ENCODE measurements around the gene TNMD.

Gene TNMD

DNA sequence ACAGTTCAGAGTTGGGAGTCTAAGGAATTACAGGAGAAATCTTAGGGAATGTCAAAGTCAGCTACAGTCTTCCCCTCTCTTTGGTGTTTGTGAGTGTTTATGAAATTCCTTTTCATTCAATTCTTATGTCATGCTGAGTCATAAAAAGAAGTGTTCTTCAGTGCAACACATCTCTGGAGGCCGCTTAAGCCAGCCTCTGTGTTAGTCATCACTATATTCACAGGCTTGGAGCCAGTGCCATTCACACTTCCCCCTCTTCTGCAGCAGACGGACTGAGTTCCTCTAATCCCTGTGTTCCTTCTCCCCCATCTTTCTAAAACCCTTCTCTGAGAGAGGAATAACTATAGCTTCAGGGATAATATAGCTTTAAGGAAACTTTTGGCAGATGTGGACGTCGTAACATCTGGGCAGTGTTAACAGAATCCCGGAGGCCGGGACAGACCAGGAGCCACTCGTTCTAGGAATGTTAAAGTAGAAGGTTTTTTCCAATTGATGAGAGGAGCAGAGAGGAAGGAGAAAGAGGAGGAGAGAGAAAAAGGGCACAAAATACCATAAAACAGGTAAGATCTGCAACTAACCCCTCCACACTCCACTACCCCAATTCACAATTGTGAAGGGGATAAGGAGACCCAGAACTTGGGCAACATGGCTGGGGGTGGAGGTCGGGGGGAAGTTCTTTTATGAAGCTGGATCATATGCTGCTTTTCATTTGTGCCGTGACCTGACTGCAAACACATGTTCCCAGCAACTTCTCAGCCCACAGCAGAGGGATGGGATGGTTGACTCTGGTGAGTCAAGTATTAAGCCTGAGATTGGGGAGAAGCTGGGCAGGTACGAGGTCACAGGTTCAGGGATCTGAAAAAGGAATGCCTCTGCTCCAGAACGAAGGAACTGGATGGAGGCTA lies 59.5 kb downstream of the TNMD start, which contains the start of gene SRPX2:
Gene SRPX2, plus strand, starts transcription at position 244 of the 905 bp plus-strand sequence. CDS start 2,124 bp downstream, outside the sequence.
- DNase-seq (ENCODE audit: low read depth): peak; percentile 85

DNA sequence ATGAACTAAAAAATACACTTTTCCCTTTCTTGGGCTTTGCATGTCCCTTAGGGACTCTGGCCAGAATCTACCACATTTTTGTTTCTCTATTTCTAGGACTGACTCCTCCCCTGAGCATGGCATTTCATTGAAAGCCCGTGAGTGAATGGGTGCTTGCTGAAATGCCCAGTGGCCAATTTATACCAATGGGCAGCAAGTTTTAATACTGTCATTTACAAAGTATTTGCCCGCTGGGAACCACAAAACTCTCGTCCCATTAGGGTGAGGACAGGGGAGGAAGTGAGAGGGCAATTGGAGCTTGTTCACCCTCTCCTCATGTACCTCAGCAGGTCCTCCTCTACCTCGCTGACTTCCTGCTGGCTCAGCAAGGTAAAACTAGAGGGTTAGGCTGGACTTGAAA lies 60.4 kb downstream of the TNMD start:
- peak; percentile 52 for DNase-seq (ENCODE audit: low read depth)

GRCh38 chrX:100647095-100647494 lies 62.4 kb downstream of the TNMD start:
- DNase-seq (ENCODE audit: low read depth): peak; percentile 89

DNA sequence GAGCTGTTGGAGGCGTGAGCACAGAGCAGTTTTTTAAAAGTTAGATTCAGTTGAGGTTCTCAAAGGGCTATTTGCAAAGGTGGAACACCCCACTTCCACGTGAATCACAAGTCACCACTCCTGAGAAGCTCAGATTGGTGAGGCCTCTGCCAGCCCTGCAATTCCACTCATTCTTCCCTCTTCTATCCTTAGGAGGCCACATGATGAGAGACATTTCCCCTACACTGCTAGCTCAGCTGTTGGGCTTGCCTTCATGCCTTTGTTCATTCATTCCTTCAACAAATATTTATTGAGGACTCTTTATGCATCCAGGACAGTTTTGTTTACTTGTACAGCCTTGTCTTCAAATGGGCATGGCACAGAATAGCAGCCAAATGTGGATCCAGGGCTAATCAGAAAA lies 63.0 kb downstream of the TNMD start:
- DNase-seq (ENCODE audit: low read depth): no peak

DNA sequence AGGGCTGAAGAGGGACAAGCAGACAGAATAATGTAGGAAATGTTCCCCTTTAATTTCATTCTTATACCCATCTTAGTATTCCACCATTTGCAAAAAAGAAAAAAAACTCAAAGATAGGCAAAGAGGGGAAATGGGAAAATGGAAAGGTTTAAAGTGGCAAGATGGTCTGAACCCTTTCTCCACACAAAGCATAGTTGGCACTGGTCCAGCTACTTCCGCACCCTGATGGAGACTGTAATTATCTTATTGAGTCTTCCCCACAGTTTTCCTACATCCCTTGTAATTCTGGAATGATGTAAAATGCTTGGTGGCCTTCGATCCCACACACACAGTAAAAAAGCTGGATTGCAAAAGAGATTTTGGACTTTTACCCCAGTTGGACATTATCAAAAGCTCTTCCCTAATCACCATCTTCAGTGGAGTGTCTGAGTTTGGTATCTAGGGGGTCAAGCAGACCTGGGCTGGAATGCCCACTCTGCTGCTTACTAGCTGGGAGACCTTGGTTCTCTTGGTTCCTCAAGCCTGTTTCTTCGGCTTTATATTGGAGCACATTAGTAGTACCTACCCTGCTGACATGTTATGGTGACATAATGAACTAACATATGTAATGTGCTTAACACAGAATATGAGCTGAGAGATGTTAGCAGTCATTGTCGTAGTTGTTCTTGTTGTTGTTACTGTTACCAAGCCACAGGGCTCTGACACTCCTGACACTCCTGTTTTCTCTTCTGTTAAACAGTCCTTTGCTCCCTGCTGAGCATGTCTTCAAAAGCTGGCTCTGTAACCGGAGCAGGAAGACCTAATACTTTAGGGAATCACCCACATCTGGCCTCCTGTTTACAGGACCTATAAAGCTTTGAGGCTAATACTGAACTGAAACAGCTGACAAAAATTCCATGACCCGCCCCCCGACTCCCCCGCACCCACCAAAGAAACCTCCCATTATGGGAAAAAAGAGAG lies 64.0 kb downstream of the TNMD start:
- peak; percentile 90 for DNase-seq (ENCODE audit: low read depth)
